ACHN (cell line): ENCODE data around the gene THTPA.

Experiments used
- DNase-seq: peaks from one replicate; pipeline ENCODE4 v3.0.0-alpha.2; 2015
- in situ Hi-C: cut with HindIII; loops from 2 replicates; pipeline ENCODE4 v1.10.0; 2017; ENCODE audit warnings: low sequenced_read_pairs, low pct_ligation_motif_present, low pct_unique_long_range_greater_than_20kb

THTPA gene

DNA sequence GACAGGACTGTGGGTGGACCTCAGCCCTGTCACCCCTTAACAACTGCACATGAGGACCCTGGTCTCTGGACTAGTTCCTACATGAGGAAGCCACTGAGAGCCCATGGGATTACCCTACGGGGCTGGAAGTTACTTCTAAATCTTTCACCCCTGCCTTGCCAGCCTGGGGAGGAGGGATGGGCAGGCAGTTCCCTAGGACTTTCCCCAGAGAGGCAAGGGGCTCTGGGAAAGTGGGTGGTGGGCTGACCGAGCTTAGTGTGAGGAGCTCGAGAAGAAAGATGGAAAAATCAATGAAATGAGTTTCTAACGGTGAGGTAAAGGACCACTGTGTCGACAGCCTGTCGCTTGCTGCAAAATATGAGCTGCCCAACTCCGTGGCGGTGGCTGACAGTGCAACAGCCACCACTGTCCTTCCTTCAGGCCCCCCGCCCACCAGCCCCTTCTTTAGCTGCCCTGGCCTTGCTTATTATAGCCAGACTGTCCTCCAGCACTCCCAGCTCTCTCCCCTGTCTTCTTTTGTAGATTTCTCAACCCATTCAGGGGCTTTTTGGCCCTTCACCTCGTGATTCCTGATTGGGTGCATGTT, 9.5 kb upstream of the THTPA start:
- in situ Hi-C loops, result no loop called here
- no peak for DNase-seq

DNA sequence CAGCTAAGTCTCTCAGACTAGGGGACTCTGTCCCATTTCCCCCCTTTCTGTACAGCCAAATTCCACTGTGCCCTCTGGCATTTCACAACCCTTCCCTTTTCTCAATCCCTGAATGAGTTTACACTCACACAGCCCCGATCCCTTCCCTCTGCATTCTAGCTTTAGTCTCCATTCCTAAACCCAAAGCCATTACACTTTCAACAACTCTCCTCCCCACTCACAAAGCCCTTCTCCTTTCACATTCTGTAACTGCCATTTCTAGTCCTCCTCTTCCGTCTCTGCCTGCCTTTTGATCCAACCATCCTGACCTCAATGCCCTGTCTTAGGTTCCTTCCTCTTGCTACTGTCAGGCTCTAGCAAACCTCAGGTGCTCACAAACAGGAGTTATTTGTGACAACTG, 8.1 kb upstream of the THTPA start:
- no peak for DNase-seq
- in situ Hi-C loops, result no loop called here

DNA sequence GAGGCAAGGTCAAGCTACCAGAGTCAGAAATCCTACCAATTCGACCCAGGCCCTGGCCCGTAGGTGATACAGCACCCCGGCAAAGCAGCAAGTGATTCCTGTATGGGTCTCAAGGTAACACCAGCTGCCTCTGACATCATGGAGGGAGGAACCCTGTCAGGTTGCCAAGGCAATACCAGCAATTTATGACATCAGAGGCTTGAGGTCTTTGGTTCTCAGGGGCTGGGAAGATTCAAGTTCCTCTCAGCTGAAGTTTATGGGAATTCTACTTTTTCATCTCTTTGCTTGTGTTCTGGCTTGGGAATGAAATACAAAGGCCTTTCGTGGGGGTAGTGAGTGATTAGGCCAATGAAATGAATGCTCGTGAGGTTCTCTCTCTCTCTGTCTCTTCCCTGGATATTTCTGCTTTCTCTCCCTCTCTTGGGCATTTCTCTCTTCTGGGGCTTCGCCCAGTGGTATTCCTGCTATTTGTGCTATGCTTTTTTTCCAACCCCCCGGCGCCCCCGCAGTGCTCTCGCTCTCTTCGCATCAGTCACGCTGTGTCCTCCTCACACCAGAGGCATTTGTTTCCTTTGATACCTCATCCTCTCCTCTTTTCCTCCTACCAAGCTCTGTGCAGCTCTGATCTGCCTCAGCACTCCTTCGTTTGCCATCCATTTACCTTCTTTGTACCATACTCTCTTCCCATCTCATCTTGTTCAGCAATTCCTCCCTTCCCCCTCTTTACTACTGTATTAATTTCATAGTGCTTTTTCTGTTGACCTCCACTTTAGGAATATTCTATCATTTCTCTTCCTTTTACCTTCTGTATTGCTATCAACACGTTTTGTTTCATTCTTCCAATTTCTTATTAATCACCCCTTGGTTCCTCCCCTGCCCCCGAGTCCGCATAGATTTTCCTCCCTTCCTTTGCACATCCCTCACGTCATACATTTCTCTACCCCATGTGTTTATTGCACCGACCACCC, 7.4 kb upstream of the THTPA start:
- DNase-seq, result no peak
- in situ Hi-C loops, result no loop called here

- in situ Hi-C loops, result no loop called here
- no peak for DNase-seq
Measured at GRCh38 chr14:23550131-23550811, 5.8 kb upstream of the THTPA start.

- in situ Hi-C loops, result no loop called here
Measured at GRCh38 chr14:23550812-23551265, 5.2 kb upstream of the THTPA start.

DNA sequence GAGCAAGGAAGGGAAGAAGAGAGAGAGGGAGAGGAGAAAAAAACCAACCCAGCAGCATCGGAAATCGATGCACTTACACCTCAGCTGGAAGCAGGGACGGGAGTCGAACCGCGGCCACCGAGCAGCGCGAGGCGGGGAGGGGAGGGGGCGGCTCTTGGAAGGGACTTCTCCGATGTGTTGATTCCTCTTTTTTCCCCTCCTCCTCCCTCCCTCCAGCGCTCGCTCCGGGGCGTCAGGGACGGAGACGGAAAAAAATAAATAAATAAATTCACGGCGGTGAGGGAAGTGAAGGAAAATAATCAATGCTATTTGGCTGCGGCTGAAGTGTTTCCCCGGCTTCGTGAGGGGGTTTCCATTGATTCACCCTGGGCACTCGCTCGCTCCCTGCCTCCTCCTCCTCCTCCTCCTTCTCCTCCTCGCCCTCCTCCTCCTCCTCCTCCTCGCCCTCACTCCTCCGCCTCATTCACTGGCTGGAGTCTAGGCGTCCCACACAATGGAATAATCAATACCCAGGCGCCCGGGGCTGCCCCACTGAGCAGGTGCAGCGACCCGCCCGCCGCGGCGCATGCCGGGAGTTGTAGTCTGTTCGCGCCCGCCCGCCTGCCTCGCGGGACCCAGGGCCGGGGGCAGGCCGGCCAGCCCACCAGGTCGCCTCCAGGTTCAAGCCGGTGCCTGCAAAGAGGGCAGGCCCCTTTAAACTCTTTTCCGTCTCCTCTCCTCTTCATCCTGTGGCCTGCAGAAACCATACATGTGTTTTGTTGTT, 4.6 kb upstream of the THTPA start, which contains the start of gene ZFHX2:
Gene ZFHX2 (minus strand): TSS at position 500 of the 763 bp plus-strand sequence. CDS start 16,440 bp downstream, outside the sequence.
- DNase-seq, result peak; percentile 71
- in situ Hi-C loops, result no loop called here

More at GRCh38 chr14:23550812-23551265, 5.2 kb upstream of the THTPA start:
- DNase-seq, result no peak

GRCh38 chr14:23555533-23555881, 564 bp upstream of the THTPA start:
- in situ Hi-C loops, result no loop called here
- DNase-seq, result no peak

DNA sequence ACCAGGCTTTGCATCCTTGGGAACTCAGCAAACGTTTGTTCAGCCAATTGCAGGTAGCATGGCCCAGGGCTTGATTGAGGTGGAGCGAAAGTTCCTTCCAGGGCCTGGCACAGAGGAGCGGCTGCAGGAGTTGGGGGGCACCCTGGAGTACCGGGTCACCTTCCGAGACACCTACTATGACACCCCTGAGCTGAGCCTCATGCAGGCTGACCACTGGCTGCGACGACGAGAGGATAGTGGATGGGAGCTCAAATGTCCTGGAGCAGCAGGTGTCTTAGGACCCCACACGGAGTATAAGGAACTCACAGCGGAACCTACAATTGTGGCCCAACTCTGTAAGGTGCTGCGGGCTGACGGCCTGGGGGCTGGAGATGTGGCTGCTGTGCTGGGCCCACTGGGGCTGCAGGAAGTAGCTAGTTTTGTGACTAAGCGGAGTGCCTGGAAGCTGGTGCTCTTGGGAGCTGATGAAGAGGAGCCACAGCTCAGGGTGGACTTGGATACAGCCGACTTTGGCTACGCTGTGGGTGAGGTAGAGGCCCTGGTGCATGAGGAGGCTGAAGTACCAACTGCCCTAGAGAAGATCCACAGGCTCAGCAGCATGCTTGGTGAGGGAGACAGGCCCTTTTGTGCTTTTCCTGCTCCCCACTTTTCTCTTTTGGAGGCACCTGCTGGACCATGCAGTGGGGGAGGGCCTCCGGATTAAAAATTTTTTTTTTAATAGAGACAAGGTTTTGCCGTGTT, 799 bp downstream of the THTPA start:
- DNase-seq, result no peak

GRCh38 chr14:23557521-23557920, 1.4 kb downstream of the THTPA start:
- no peak for DNase-seq
- in situ Hi-C loops, result no loop called here

More for the DNA sequence above, 799 bp downstream of the THTPA start:
- in situ Hi-C loops, result no loop called here

GRCh38 chr14:23557946-23558345, 1.9 kb downstream of the THTPA start:
- no peak for DNase-seq
- in situ Hi-C loops, result no loop called here

- no peak for DNase-seq
- in situ Hi-C loops, result no loop called here
Measured at GRCh38 chr14:23558346-23559009, 2.4 kb downstream of the THTPA start.

DNA sequence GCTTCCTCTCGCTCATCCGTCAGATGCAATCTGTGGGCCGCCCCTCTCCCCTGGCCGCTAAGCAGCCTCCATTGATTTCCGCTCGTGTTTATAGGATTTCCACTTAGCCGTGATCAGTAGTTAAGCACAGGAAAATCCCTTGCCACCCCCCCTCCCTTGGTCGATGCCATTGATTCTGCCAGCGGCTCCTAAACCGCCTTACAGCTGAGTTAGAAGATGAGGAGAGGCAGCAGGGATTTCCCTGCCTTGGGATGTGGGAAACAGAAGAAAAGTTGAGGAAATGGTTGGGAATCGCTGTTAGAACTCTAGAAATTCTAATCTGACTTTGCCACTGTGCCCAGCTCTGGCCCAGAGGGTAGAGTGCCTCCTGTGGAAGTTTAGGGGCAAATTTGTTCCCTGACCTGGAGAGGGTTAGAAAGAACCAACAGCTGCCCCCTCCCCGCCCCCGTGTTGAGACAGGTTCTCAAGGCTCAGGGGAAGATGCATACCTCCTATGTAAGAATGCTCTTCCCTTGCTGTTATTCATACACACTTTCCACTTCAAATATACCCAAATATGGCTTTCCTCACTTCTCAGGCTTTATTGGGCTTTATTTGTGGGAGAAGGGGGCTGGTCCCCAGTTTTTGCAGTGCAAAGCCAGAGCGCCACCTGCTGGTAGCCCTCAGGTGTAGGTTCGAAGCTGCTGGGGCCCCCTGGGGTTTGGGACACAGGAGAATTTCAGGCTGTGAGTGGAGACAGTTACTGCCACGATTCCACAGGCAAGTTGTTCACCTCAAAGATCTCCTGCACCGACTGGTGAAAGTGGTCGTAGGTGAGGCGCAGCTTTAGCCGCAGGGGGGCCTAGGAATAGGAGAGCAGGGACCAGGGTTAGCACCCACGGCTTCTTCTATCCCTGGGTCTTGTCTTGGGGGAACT, 3.2 kb downstream of the THTPA start:
- DNase-seq, result peak; percentile 58
- in situ Hi-C loops, result no loop called here

- in situ Hi-C loops, result no loop called here
Measured at GRCh38 chr14:23559926-23560520, 4.0 kb downstream of the THTPA start.

GRCh38 chr14:23561259-23561658, 5.2 kb downstream of the THTPA start:
- DNase-seq, result no peak
- in situ Hi-C loops, result no loop called here

More at GRCh38 chr14:23559926-23560520, 4.0 kb downstream of the THTPA start:
- DNase-seq, result no peak

GRCh38 chr14:23561873-23562821, 6.1 kb downstream of the THTPA start:
- in situ Hi-C loops, result no loop called here
- no peak for DNase-seq
